OCI-M2 (cell line): ENCODE data around the gene LSAMP.

Experiments used
- DNase-seq: peaks from one replicate; lab custom pipeline; 2025; ENCODE audit not compliant: unreplicated experiment; lab: John Stamatoyannopoulos, UW

LSAMP gene

GRCh38 chr3:116432795-116433194 lies 12.5 kb downstream of the LSAMP start:
- no peak for DNase-seq

GRCh38 chr3:116429479-116430269 lies 15.6 kb downstream of the LSAMP start:
- no peak for DNase-seq

GRCh38 chr3:116426036-116426435 lies 19.3 kb downstream of the LSAMP start:
- no peak for DNase-seq

DNA sequence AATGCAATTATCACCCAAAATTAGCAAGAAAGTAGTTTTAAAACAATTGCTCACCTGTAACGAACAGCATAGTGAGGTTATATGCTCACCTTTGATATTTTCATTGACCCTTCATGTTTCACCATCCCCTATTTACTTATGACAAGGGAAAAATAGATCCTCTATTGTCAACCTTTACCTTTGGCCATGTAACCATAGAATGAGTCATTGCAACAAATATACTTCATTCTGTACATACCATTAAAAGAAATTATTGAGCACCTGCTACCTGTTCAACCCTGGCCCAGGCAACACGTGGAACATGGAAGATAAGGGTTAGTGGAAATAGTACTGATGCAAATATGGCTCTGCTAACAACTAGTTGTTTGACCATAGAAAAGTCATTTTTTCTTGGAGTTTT lies 20.2 kb downstream of the LSAMP start:
- no peak for DNase-seq

GRCh38 chr3:116423945-116424344 lies 21.3 kb downstream of the LSAMP start:
- DNase-seq, result no peak

DNA sequence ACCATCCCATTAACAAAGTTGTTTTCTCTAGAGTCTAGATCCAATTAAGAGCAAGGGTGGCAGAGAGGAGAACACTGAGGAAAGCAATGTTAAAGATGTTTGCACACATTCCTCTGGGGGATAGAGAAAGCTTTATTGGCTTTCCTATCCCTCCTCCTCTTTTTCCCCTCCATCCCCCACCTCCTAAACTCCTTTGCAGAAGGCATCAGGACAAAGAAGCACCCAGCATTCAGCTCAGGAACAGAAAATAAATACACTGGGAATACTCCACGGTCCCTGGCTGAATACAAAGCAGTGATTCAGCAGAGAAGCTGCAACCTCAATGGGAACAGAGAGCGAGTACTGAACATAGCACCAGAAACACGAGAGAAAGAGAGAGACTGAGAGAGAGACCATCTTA lies 21.9 kb downstream of the LSAMP start:
- DNase-seq, result no peak

GRCh38 chr3:116417151-116417550 lies 28.1 kb downstream of the LSAMP start:
- DNase-seq, result no peak

DNA sequence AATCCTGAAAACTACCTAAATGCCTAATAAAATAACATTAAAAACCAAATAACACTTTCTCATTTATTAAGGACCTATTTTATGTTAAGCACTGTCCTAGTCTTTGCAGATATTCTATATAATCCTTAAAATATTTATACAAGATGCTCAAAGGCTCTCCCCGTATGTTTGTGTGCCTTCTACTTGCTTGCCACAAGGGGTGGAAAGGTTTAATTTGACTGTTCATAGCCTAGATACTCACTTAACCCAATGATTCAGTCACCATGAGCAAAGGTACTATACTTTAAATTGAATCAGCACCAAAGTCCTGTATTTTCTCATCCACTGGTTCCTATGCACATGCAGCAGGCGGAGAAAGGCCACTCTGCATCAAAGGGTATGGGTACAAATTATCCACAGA lies 32.0 kb downstream of the LSAMP start:
- no peak for DNase-seq

- no peak for DNase-seq
Observed at GRCh38 chr3:116408473-116408872, 36.8 kb downstream of the LSAMP start.

DNA sequence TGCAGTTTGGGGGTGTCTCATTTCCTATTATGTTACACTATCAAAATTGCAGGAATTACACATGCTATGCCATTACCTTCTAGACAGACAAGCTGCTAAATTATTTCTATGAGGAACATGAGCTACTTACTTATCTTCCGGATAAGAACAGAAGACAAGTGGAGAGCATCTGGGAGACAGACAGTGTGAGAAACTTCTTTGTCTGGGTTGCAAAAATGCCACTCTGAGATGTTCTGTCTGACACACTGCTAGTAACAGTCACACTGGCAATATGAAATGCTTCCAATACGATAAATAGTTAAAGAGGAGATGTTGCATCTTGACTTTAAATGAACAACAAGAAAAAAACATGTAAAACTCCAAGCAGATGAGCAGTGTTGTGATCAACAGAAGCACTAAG lies 40.1 kb downstream of the LSAMP start:
- DNase-seq, result no peak

- no peak for DNase-seq
Observed at GRCh38 chr3:116399701-116400226, 45.5 kb downstream of the LSAMP start.

GRCh38 chr3:116394365-116394764 lies 50.9 kb downstream of the LSAMP start:
- no peak for DNase-seq

- no peak for DNase-seq
Observed at GRCh38 chr3:116393199-116393598, 52.1 kb downstream of the LSAMP start.

GRCh38 chr3:116392291-116392690 lies 53.0 kb downstream of the LSAMP start:
- no peak for DNase-seq

DNA sequence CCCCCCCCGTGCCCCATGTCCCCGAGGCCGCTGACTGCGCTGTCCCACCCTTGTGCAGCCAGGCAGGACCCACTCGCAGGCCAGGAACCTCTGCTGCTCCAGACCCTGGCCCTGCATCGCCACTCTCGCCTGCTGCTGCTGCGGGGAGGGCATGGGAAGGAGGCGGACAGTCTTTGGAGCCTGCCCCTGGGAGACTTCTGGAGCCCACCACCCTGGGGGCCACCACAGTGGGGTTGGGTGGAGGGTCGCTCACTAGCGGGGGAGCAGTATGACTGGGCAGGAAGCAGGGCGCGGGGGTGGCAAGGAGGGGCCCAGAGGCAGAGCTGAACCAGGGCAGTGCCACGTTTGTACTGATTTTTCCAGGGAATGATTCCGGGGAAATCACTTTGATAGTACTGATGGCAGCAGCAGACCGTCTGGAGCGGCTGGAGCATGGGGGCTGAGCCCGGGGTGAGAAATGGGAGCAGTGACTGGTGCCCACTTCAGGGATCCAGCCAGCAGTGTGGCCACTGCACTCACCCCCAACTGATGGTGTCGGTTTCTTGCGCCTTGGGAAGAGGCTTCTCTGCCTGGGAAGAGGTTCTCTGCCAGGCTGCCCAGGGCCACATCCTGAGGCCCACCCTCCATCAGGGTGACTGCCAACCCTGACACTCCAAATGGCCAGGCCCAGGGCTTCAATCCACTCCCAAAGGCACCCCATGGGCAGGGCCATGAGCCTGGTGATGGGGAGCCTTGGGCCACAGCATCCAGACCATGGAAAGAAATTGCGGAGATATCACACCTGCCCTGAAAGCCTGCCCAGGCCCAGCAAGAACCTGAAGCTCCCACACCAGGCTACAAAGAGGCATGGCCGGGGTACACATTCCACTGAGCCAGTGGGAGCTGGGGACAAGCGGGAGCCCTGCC lies 53.7 kb downstream of the LSAMP start:
- DNase-seq, result no peak

DNA sequence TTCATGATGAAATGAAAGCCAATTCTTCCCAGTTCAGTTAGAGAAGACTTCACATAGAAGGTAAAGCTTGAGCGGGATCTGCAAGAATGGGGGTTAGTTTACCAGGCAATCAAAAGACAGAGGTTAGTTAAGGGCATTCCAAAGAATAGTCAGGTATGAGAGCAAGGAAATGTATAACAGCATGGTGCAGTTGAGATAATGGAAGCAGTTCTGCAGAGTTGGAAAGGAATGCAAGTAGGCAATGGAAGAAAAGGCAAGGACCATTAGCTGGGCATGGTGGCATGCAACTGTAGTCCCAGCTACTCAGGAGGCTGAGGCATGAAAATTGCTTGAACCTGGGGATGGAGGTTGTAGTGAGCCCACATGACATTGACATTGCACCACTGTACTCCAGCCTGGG lies 55.0 kb downstream of the LSAMP start:
- no peak for DNase-seq

GRCh38 chr3:116388867-116389385 lies 56.4 kb downstream of the LSAMP start:
- no peak for DNase-seq

- DNase-seq, result no peak
Observed at GRCh38 chr3:116386168-116386567, 59.1 kb downstream of the LSAMP start.

GRCh38 chr3:116384717-116385116 lies 60.6 kb downstream of the LSAMP start:
- DNase-seq, result no peak

DNA sequence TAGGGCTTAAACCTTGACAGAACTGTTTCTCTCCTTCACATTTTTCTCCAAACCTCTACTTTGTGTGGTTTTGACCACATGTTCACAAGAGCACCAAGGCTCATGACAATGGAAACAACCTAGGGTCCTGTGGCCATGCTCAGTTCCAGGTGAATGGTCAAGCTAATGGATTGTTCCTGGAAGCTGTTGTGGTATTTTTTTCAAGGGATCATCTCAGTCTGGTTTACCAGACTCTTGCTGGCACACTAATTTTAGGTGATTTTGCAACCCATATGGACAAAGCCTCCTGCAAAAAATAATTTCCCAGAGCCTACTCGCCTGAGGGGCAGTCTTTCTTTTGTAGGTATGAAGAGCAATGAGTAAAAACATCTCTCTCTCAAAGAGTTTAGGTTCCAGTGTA lies 67.2 kb downstream of the LSAMP start:
- no peak for DNase-seq

- DNase-seq, result no peak
Observed at GRCh38 chr3:116374901-116375300, 70.4 kb downstream of the LSAMP start.
